ENCODE data around the gene TDRD12. TPM values are rescaled to one million over a fixed set of nuclear protein-coding genes. Genes with fewer than 3 reads are reported as not detected.
A peak's percentile ranks its signal among the peaks of the same experiment; 100 is the strongest.

Gene TDRD12
- under 1 TPM; 0.40 to 0.61 TPM for total RNA-seq
- under 1 TPM; 0.73 to 0.93 TPM for polyA plus RNA-seq (ENCODE audit: insufficient read length in 2 of 2)
- long read RNA-seq, donor 1: 0 reads
- long read RNA-seq, donor 2: 0 reads
- long read RNA-seq, donor 3: 0 reads
- long read RNA-seq, donor 4: 0 reads

GRCh38 chr19:32719611-32720059, at the start of gene TDRD12:
Gene TDRD12, plus strand, starts transcription at chr19:32719767. Its CDS starts 306 bp downstream, at chr19:32720073.
- no peaks in the 10 kb centered on the region for H3K4me1 ChIP-seq (ENCODE audit: control insufficient read depth, insufficient read depth, low read length)
- no peak within 1 kb of the TSS for H3K4me3 ChIP-seq (ENCODE audit: low read depth, low read length)
- H3K27me3 ChIP-seq (ENCODE audit: control insufficient read depth, insufficient read depth, low read length): no peaks in the 10 kb centered on the region
- 93% methylated on average over 36 of the region's 44 CpGs for WGBS (ENCODE audit: insufficient coverage)
- DNase-seq (ENCODE audit: low read depth in 4 of 6, low spot score in 6 of 6): peak in 1 of 6 donors; percentile 2
- no peaks in the 10 kb centered on the region for H3K9me3 ChIP-seq (ENCODE audit: control insufficient read depth, insufficient read depth, low read length)
- H3K36me3 ChIP-seq (ENCODE audit: control insufficient read depth, insufficient read depth, low read length): peaks cover 2% of the 10 kb centered on the region
- H3K27ac ChIP-seq (ENCODE audit: low read depth, low read length): no peak within 1 kb of the TSS

- Histone ChIP-seq H3K36me3 (ENCODE audit: control insufficient read depth, insufficient read depth, low read length) (peaks cover 5% of the 10 kb centered on the region), H3K4me3 (ENCODE audit: low read depth, low read length) (no peak overlapping the region), H3K27ac (ENCODE audit: low read depth, low read length) (no peak overlapping the region), H3K27me3 (ENCODE audit: control insufficient read depth, insufficient read depth, low read length) (peaks cover 15% of the 10 kb centered on the region), H3K4me1 (ENCODE audit: control insufficient read depth, insufficient read depth, low read length) (peaks cover 27% of the 10 kb centered on the region), H3K9me3 (ENCODE audit: control insufficient read depth, insufficient read depth, low read length) (no peaks in the 10 kb centered on the region)
- 78% methylated on average over 11 of the region's 14 CpGs for WGBS (ENCODE audit: insufficient coverage)
- no peak for DNase-seq (ENCODE audit: low read depth in 4 of 6, low spot score in 6 of 6)
Measured at GRCh38 chr19:32671883-32672593, 47.5 kb upstream of the TDRD12 start.

DNA sequence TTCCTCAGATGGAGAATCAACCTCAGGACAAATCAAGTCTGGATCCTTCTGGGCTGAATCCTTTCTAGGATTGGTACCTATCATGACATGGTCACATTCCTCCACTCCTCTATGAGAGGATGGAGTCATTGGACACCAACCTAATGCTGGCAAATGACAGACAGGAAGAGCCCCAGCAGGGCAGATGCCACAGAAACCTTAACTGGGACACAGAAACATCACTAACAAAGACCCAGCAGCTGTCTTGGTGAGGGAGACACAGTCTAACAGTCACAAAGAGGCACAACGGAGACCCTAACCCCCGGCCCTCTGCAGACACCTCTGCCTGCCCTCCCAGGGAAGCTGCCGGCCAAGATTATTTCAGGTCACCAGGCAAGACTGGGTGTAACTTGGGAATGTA, 46.7 kb upstream of the TDRD12 start:
- WGBS (ENCODE audit: insufficient coverage): 100% methylated on average over 1 of the region's 3 CpGs
- peaks cover 29% of the 10 kb centered on the region for H3K4me1 ChIP-seq (ENCODE audit: control insufficient read depth, insufficient read depth, low read length)
- no peaks in the 10 kb centered on the region for H3K9me3 ChIP-seq (ENCODE audit: control insufficient read depth, insufficient read depth, low read length)
- no peak overlapping the region for H3K4me3 ChIP-seq (ENCODE audit: low read depth, low read length)
- DNase-seq (ENCODE audit: low read depth in 4 of 6, low spot score in 6 of 6): no peak
- H3K27me3 ChIP-seq (ENCODE audit: control insufficient read depth, insufficient read depth, low read length): peaks cover 23% of the 10 kb centered on the region
- no peak overlapping the region for H3K27ac ChIP-seq (ENCODE audit: low read depth, low read length)
- H3K36me3 ChIP-seq (ENCODE audit: control insufficient read depth, insufficient read depth, low read length): peaks cover 3% of the 10 kb centered on the region

DNA sequence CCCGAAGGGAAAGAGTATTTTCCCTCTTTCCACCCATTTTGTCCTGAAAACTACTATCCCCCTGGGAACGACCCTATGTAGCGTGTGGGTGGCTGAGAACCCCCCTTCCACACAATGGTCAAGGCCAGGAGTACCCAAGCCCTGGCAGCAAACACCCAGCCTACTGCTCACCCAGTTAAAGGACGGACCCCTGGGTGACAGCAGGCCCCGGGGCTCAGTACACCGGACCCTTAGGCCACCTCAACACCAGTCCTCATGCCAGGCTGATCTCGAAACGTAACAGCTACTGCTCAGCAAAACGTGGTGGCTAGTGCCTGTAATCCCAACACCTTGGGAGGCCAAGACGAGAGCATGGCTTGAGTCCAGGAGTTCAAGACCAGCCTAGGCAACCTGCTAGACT, 46.0 kb upstream of the TDRD12 start:
- 86% methylated on average over 8 of the region's 10 CpGs for WGBS (ENCODE audit: insufficient coverage)
- Histone ChIP-seq H3K9me3 (ENCODE audit: control insufficient read depth, insufficient read depth, low read length) (no peaks in the 10 kb centered on the region), H3K27ac (ENCODE audit: low read depth, low read length) (no peak overlapping the region), H3K36me3 (ENCODE audit: control insufficient read depth, insufficient read depth, low read length) (peaks cover 3% of the 10 kb centered on the region), H3K27me3 (ENCODE audit: control insufficient read depth, insufficient read depth, low read length) (peaks cover 23% of the 10 kb centered on the region), H3K4me1 (ENCODE audit: control insufficient read depth, insufficient read depth, low read length) (peaks cover 29% of the 10 kb centered on the region), H3K4me3 (ENCODE audit: low read depth, low read length) (no peak overlapping the region)
- DNase-seq (ENCODE audit: low read depth in 4 of 6, low spot score in 6 of 6): no peak

DNA sequence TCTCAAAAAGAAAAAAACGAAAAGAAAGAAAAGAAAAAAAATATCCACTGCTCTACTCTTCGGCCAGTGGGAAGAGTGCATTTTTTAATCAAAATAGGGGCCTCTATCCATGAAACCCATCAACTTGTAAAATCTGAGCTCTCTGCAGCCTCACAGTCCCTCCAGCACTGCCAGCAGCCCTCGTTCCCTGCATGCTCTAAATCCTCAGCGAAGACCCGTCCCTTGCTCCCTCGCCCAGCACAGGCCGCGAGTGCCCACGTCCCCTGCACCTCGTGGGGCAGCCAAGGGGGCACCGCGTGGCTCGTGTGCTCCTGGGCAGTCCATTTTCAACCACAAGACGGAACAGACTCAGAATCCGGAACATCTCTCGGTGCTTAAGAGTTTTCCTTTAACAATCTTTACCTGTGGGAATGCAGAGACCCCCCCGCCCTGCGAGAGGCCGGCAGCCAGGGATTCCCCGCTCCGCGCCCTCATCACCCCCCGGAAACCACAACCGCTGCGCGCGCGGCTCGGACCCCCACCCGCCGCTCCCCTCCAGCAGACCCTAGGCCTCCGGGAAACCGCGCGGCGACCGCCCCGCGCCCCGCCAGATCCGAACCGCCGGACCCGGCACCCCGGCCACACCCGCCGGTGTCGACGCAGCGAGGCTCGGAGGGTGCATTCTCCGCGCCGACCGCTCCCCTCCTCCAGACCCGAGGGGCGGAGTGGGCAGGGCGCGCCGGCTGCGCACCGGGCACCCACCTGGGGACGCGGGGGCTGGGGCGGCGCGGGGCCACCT, 45.2 kb upstream of the TDRD12 start:
- DNase-seq (ENCODE audit: low read depth in 4 of 6, low spot score in 6 of 6): peak in 2 of 6 donors; percentile 30 to 34
- Histone ChIP-seq H3K36me3 (ENCODE audit: control insufficient read depth, insufficient read depth, low read length) (peaks cover 3% of the 10 kb centered on the region), H3K4me1 (ENCODE audit: control insufficient read depth, insufficient read depth, low read length) (peaks cover 29% of the 10 kb centered on the region), H3K9me3 (ENCODE audit: control insufficient read depth, insufficient read depth, low read length) (no peaks in the 10 kb centered on the region), H3K4me3 (ENCODE audit: low read depth, low read length) (peak overlapping the region; percentile 80), H3K27me3 (ENCODE audit: control insufficient read depth, insufficient read depth, low read length) (peaks cover 23% of the 10 kb centered on the region), H3K27ac (ENCODE audit: low read depth, low read length) (no peak overlapping the region)
- WGBS (ENCODE audit: insufficient coverage): under 1% methylated on average over 65 of the region's 67 CpGs

GRCh38 chr19:32674931-32675719, 44.4 kb upstream of the TDRD12 start, which contains the start of gene ANKRD27:
Gene ANKRD27, minus strand, starts transcription at chr19:32675180. Its CDS starts 16,165 bp downstream, at chr19:32659015.
- peaks cover 23% of the 10 kb centered on the region for H3K27me3 ChIP-seq (ENCODE audit: control insufficient read depth, insufficient read depth, low read length)
- H3K36me3 ChIP-seq (ENCODE audit: control insufficient read depth, insufficient read depth, low read length): peaks cover 3% of the 10 kb centered on the region
- no peak within 1 kb of the TSS for H3K27ac ChIP-seq (ENCODE audit: low read depth, low read length)
- H3K9me3 ChIP-seq (ENCODE audit: control insufficient read depth, insufficient read depth, low read length): no peaks in the 10 kb centered on the region
- DNase-seq (ENCODE audit: low read depth in 4 of 6, low spot score in 6 of 6): peak; percentile 96 to 100 (median 98)
- peak within 1 kb of the TSS; percentile 80 for H3K4me3 ChIP-seq (ENCODE audit: low read depth, low read length)
- under 1% methylated on average over 75 of the region's 75 CpGs for WGBS (ENCODE audit: insufficient coverage)
- peaks cover 29% of the 10 kb centered on the region for H3K4me1 ChIP-seq (ENCODE audit: control insufficient read depth, insufficient read depth, low read length)

GRCh38 chr19:32675720-32676185, 43.8 kb upstream of the TDRD12 start, which contains the start of gene RGS9BP:
Gene RGS9BP, plus strand, starts transcription at chr19:32675848. Its CDS starts 416 bp downstream, at chr19:32676264.
- peak within 1 kb of the TSS; percentile 80 for H3K4me3 ChIP-seq (ENCODE audit: low read depth, low read length)
- H3K4me1 ChIP-seq (ENCODE audit: control insufficient read depth, insufficient read depth, low read length): peaks cover 29% of the 10 kb centered on the region
- WGBS (ENCODE audit: insufficient coverage): 1% methylated on average over 53 of the region's 53 CpGs
- DNase-seq (ENCODE audit: low read depth in 4 of 6, low spot score in 6 of 6): peak in 2 of 6 donors; percentile 69 to 72
- H3K36me3 ChIP-seq (ENCODE audit: control insufficient read depth, insufficient read depth, low read length): peaks cover 3% of the 10 kb centered on the region
- peaks cover 23% of the 10 kb centered on the region for H3K27me3 ChIP-seq (ENCODE audit: control insufficient read depth, insufficient read depth, low read length)
- H3K27ac ChIP-seq (ENCODE audit: low read depth, low read length): no peak within 1 kb of the TSS
- H3K9me3 ChIP-seq (ENCODE audit: control insufficient read depth, insufficient read depth, low read length): no peaks in the 10 kb centered on the region

DNA sequence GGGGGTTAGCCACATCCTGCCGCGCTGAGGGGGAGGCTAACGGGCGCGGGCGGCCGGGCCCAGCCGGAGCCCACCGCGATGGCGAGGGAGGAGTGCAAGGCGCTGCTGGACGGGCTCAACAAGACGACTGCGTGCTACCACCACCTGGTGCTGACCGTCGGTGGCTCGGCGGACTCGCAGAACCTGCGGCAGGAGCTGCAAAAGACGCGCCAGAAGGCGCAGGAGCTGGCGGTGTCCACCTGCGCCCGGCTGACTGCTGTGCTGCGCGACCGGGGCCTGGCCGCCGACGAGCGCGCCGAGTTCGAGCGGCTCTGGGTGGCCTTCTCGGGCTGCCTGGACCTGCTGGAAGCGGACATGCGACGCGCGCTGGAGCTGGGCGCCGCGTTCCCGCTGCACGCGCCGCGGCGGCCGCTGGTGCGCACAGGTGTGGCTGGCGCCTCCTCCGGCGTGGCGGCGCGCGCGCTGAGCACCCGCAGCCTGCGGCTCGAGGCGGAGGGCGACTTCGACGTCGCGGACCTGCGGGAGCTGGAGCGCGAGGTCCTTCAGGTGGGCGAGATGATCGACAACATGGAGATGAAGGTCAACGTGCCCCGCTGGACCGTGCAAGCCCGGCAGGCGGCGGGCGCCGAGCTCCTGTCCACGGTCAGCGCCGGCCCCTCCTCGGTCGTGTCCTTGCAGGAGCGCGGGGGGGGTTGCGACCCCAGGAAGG, 43.2 kb upstream of the TDRD12 start:
- Histone ChIP-seq H3K9me3 (ENCODE audit: control insufficient read depth, insufficient read depth, low read length) (no peaks in the 10 kb centered on the region), H3K4me1 (ENCODE audit: control insufficient read depth, insufficient read depth, low read length) (peaks cover 29% of the 10 kb centered on the region), H3K27me3 (ENCODE audit: control insufficient read depth, insufficient read depth, low read length) (peaks cover 23% of the 10 kb centered on the region), H3K27ac (ENCODE audit: low read depth, low read length) (no peak overlapping the region), H3K36me3 (ENCODE audit: control insufficient read depth, insufficient read depth, low read length) (peaks cover 3% of the 10 kb centered on the region), H3K4me3 (ENCODE audit: low read depth, low read length) (no peak overlapping the region)
- WGBS (ENCODE audit: insufficient coverage): 2% methylated on average over 93 of the region's 93 CpGs
- DNase-seq (ENCODE audit: low read depth in 4 of 6, low spot score in 6 of 6): no peak

Data from spinal cord (tissue), 10 donors.